Endodermal cell (in vitro differentiated cells): ENCODE results near the gene SELENOM. TPM values are rescaled to one million over a fixed set of nuclear protein-coding genes. Genes with fewer than 3 reads are reported as not detected.
A peak's percentile ranks its signal among the peaks of the same experiment; 100 is the strongest.

Experiments
- DNase-seq: peaks from one replicate; pipeline ENCODE4 v3.0.0-alpha.2; 2017
- H3K27ac ChIP-seq: 2 replicates; pipeline ENCODE4 v1.5.1; 2013; ENCODE audit warnings: mild to moderate bottlenecking, low read depth, low read length, moderate library complexity
- H3K27me3 ChIP-seq: 2 replicates; pipeline ENCODE4 v1.6.1; 2013; ENCODE audit warnings: mild to moderate bottlenecking, low read length, moderate library complexity; ENCODE audit not compliant: insufficient read depth, control insufficient read depth, poor library complexity, severe bottlenecking
- H3K36me3 ChIP-seq: 2 replicates; pipeline ENCODE4 v1.7.0; 2013; ENCODE audit warnings: mild to moderate bottlenecking, low read length, moderate library complexity; ENCODE audit not compliant: control insufficient read depth, insufficient read depth
- H3K4me1 ChIP-seq: one replicate; pipeline ENCODE4 v1.7.0; 2013; ENCODE audit warnings: low read length; ENCODE audit not compliant: control insufficient read depth, insufficient read depth
- H3K4me3 ChIP-seq: 2 replicates; pipeline ENCODE4 v1.5.1; 2013; ENCODE audit warnings: mild to moderate bottlenecking, low read length, moderate library complexity
- H3K9ac ChIP-seq: 2 replicates; pipeline ENCODE4 v1.6.1; 2013; ENCODE audit warnings: mild to moderate bottlenecking, low read length, moderate library complexity; ENCODE audit not compliant: poor library complexity, severe bottlenecking; ENCODE audit errors: extremely low read depth
- H3K9me3 ChIP-seq: 2 replicates; pipeline ENCODE4 v1.6.1; 2013; ENCODE audit warnings: mild to moderate bottlenecking, low read length, moderate library complexity; ENCODE audit not compliant: control insufficient read depth
- H3K27ac Mint-ChIP-seq: 2 replicates; pipeline ENCODE4 v1.8.0; 2020; ENCODE audit warnings: mixed read lengths
- H3K27me3 Mint-ChIP-seq: 2 replicates; pipeline ENCODE4 v1.8.0; 2021; ENCODE audit warnings: mild to moderate bottlenecking, mixed read lengths; ENCODE audit not compliant: insufficient read depth
- H3K36me3 Mint-ChIP-seq: 2 replicates; pipeline ENCODE4 v1.8.0; 2020; ENCODE audit warnings: low read depth, mixed read lengths
- H3K4me1 Mint-ChIP-seq: 2 replicates; pipeline ENCODE4 v1.8.0; 2020; ENCODE audit warnings: mixed read lengths
- H3K4me3 Mint-ChIP-seq: 2 replicates; pipeline ENCODE4 v1.8.0; 2020; ENCODE audit warnings: mild to moderate bottlenecking, moderate library complexity, mixed read lengths
- H3K9me3 Mint-ChIP-seq: 2 replicates; pipeline ENCODE4 v1.8.0; 2020; ENCODE audit warnings: mild to moderate bottlenecking, mixed read lengths
- WGBS, 2 experiments: methylation state at CpG; one replicate each; pipeline versions ENCODE4 v1.1.5 to v1.1.7; 2013; ENCODE audit warnings: missing lambda C conversion rate in 2 of 2, mixed read lengths in 1 of 2; ENCODE audit not compliant: insufficient coverage in 1 of 2, insufficient read length in 1 of 2; 5-methylcytosine and 5-hydroxymethylcytosine counted together
- total RNA-seq, 2 donors: library from RNA; stranded (reverse); fragmentation: NEBNext Ultra II Directional in 1 of 2; extraction: Animal tissue kit (Norgen Biotek cat#: 25700) in 1 of 2; gene quantifications; 2 replicates in 1 of 2; 3 replicates in 1 of 2; pipeline ENCODE4 v1.2.1, GENCODE V29; 2021
- TF ChIP-seq, protein P1 (sequence below): fragments of 200-600 bp; sonication (generic); conservative IDR thresholded peaks from 2 replicates; pipeline ENCODE4 v1.5.0; 2021; ENCODE audit warnings: antibody characterized with exemption, mild to moderate bottlenecking

The SELENOM gene
- total RNA-seq, 2 donors from 2014 or later: 8.0 to 10.4 TPM

DNA sequence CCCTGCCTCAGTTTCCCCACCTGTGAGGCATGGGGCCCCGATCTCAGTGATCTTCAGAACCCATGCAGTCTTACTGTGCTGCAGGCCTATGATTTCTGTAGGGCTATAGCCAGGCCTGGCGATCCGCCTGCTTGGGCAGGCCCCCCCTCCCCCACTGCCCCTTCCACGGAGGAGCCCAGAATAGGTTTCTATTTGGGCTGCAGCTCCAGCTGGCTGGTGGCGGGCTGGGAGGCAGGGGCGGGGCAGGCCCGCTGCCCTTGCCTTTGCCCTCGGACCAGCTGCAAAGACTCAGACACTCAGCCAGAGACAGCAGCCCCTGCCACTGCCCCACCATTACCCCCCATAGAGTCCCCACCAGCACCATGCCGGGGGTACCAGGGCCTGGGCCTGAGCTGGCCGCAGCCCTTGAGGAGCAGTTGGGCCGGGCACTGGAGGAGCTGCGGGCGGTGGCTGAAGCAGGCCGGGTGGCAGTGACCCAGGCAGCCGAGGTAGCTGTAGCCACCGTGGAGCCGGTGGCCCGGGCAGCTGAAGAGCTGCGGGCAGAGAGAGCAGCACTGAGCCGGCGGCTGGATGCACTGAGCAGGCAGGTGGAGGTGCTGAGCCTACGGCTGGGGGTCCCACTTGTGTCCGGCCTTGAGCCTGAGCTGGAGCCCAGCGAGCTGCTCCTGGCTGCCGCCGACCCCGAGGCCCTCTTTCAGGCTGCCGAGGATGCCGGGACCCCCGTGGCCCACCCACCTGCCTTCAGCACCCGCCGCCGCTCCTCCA lies 14.1 kb downstream of the SELENOM start:
- H3K9ac ChIP-seq: no peak overlapping the region
- H3K27ac Mint-ChIP-seq: no peak overlapping the region
- TF ChIP-seq, protein P1, sequence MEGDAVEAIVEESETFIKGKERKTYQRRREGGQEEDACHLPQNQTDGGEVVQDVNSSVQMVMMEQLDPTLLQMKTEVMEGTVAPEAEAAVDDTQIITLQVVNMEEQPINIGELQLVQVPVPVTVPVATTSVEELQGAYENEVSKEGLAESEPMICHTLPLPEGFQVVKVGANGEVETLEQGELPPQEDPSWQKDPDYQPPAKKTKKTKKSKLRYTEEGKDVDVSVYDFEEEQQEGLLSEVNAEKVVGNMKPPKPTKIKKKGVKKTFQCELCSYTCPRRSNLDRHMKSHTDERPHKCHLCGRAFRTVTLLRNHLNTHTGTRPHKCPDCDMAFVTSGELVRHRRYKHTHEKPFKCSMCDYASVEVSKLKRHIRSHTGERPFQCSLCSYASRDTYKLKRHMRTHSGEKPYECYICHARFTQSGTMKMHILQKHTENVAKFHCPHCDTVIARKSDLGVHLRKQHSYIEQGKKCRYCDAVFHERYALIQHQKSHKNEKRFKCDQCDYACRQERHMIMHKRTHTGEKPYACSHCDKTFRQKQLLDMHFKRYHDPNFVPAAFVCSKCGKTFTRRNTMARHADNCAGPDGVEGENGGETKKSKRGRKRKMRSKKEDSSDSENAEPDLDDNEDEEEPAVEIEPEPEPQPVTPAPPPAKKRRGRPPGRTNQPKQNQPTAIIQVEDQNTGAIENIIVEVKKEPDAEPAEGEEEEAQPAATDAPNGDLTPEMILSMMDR: no peak

DNA sequence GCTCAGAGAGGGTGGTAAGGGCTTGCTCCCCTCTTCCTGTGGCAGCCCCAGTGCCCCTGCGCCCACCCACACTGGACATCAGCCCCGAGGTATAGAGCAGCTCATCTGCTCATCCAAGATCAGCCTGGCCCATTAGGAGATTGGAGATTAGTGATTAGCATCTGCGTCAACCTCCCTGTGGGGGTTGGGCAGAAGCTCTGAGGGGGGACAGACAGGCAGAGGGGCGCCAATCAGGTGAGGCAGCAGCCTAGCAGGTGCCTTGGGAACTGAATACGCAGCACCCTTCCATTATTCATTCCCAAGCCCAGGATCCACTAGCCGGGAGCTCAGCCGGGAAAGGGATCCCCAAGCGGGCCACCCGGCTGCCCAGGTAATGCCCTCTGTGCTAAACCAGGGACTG lies 15.2 kb downstream of the SELENOM start:
- Histone ChIP-seq H3K27me3 (no peaks in the 10 kb centered on the region), H3K4me3 (no peak overlapping the region), H3K9me3 (no peaks in the 10 kb centered on the region), H3K36me3 (no peaks in the 10 kb centered on the region), H3K9ac (no peak overlapping the region), H3K4me1 (no peaks in the 10 kb centered on the region), H3K27ac (no peak overlapping the region)
- 90 to 93% methylated on average over 9 of the region's 9 CpGs for WGBS, 2 experiments
- Mint-ChIP-seq H3K4me1 (no peaks in the 10 kb centered on the region), H3K27me3 (no peaks in the 10 kb centered on the region), H3K27ac (no peak overlapping the region), H3K9me3 (no peaks in the 10 kb centered on the region), H3K4me3 (no peak overlapping the region), H3K36me3 (peaks cover 17% of the 10 kb centered on the region)
- TF ChIP-seq, protein P1: no peak
- peak; percentile 36 for DNase-seq

More for the DNA sequence above, 14.1 kb downstream of the SELENOM start:
- Histone ChIP-seq H3K4me3 (no peak overlapping the region), H3K27ac (no peak overlapping the region), H3K9me3 (no peaks in the 10 kb centered on the region), H3K4me1 (no peaks in the 10 kb centered on the region), H3K36me3 (peaks cover 5% of the 10 kb centered on the region), H3K27me3 (no peaks in the 10 kb centered on the region)
- H3K4me1 Mint-ChIP-seq: no peaks in the 10 kb centered on the region
- H3K27me3 Mint-ChIP-seq: no peaks in the 10 kb centered on the region
- H3K9me3 Mint-ChIP-seq: no peaks in the 10 kb centered on the region
- H3K36me3 Mint-ChIP-seq: peaks cover 17% of the 10 kb centered on the region
- no peak overlapping the region for H3K4me3 Mint-ChIP-seq
- WGBS, 2 experiments: 92 to 94% methylated on average over 15 to 33 of the region's 33 CpGs
- DNase-seq: peak; percentile 38

DNA sequence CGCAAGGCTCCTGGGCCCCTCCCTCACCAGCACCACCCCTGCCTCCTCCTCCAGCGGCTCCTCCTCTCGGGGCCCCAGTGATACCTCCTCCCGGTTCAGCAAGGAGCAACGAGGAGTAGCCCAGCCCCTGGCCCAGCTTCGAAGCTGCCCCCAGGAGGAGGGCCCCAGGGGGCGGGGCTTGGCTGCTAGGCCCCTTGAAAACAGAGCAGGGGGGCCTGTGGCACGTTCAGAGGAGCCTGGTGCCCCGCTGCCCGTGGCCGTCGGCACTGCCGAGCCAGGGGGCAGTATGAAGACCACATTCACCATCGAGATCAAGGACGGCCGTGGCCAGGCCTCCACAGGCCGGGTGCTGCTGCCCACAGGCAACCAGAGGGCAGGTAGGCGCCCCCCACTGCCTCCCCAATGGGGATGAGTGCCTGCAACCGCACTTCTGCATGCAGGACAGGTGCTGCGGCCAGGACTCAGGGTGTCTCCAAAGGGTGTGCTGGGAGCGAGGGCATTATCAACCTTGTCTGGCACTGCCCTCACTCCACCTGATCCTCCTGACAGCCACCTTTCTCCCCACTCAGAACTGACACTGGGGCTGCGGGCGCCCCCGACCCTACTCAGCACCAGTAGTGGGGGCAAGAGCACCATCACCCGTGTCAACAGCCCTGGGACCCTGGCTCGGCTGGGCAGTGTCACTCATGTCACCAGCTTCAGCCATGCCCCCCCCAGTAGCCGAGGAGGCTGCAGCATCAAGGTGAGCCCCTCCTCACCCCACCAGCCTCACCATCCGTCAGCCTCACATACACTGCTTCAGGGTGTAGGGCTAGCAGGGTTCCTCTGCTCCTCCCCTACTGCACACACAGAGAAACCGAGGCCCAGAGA lies 16.0 kb downstream of the SELENOM start:
- no peak overlapping the region for H3K27ac ChIP-seq
- no peaks in the 10 kb centered on the region for H3K27me3 Mint-ChIP-seq
- no peaks in the 10 kb centered on the region for H3K4me1 Mint-ChIP-seq
- no peaks in the 10 kb centered on the region for H3K9me3 ChIP-seq
- no peaks in the 10 kb centered on the region for H3K36me3 ChIP-seq
- H3K9ac ChIP-seq: no peak overlapping the region
- no peak overlapping the region for H3K4me3 ChIP-seq
- no peaks in the 10 kb centered on the region for H3K9me3 Mint-ChIP-seq
- no peaks in the 10 kb centered on the region for H3K27me3 ChIP-seq
- WGBS, 2 experiments: 72 to 90% methylated on average over 10 to 29 of the region's 29 CpGs
- H3K4me3 Mint-ChIP-seq: no peak overlapping the region
- DNase-seq: peak; percentile 42
- TF ChIP-seq, protein P1: no peak
- H3K4me1 ChIP-seq: no peaks in the 10 kb centered on the region
- H3K36me3 Mint-ChIP-seq: peaks cover 15% of the 10 kb centered on the region
- H3K27ac Mint-ChIP-seq: no peak overlapping the region
